ENCODE measurements around the gene AK5.

DNA sequence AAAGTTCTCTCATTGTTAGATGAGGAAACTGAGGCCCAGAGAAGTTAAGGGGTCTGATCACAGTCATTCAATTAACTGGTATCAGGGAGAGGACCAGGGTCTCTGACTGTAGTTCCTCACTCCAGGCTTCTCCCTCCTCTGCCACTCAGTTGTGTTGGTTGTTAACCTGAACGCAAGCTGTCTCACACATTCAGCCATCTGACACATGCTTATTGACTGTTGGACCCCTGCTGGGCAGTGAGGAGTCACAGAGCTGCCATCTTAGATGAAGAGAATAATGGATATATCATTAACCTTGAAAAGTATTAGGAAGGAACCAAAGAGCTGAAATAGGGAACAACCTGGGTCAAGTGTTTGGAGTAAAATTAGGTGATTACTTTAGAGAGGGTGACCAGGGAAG lies 205.8 kb downstream of the AK5 start:
- TF ChIP-seq, protein P1, sequence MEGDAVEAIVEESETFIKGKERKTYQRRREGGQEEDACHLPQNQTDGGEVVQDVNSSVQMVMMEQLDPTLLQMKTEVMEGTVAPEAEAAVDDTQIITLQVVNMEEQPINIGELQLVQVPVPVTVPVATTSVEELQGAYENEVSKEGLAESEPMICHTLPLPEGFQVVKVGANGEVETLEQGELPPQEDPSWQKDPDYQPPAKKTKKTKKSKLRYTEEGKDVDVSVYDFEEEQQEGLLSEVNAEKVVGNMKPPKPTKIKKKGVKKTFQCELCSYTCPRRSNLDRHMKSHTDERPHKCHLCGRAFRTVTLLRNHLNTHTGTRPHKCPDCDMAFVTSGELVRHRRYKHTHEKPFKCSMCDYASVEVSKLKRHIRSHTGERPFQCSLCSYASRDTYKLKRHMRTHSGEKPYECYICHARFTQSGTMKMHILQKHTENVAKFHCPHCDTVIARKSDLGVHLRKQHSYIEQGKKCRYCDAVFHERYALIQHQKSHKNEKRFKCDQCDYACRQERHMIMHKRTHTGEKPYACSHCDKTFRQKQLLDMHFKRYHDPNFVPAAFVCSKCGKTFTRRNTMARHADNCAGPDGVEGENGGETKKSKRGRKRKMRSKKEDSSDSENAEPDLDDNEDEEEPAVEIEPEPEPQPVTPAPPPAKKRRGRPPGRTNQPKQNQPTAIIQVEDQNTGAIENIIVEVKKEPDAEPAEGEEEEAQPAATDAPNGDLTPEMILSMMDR (conservative IDR thresholded peaks at IDR 0.05 in 1 of 2, IDR thresholded peaks at IDR 0.05 in 1 of 2; ENCODE audit: extremely low read depth in 1 of 2, insufficient read depth in 1 of 2, low read depth in 1 of 2, low read length in 2 of 2), result no peak
- TF ChIP-seq EZH2 (IDR thresholded peaks at IDR 0.05; ENCODE audit: borderline replicate concordance, low read length), result no peak

Measured in mammary epithelial cell (primary cell).